Astrocyte (in vitro differentiated cells and primary cell): ENCODE data around the gene SLC4A8. TPM values are rescaled to one million over a fixed set of nuclear protein-coding genes. Genes with fewer than 3 reads are reported as not detected.

Experiments
- DNase-seq: peaks from one replicate; pipeline ENCODE4 v3.0.0-alpha.2; 2010; ENCODE audit warnings: low read depth
- FAIRE-seq: peaks from 2 replicates; lab custom pipeline; 2011; peaks lifted over from hg19 to GRCh38; lab: Jason Lieb, UNC
- H2AFZ ChIP-seq: 2 replicates; pipeline ENCODE4 v1.6.0; 2012; ENCODE audit warnings: low read depth, low read length, inconsistent platforms
- H3K27ac ChIP-seq: 2 replicates; pipeline ENCODE4 v1.5.1; 2011; ENCODE audit warnings: low read depth, low read length, inconsistent platforms
- H3K27me3 ChIP-seq: 2 replicates; pipeline ENCODE4 v1.6.0; 2011; ENCODE audit warnings: low read length, inconsistent platforms; ENCODE audit not compliant: insufficient read depth
- H3K36me3 ChIP-seq: 2 replicates; pipeline ENCODE4 v1.5.1; 2011; ENCODE audit warnings: low read length, inconsistent platforms; ENCODE audit not compliant: insufficient read depth
- H3K4me1 ChIP-seq: 2 replicates; pipeline ENCODE4 v1.5.1; 2011; ENCODE audit warnings: low read length, inconsistent platforms; ENCODE audit not compliant: insufficient read depth
- H3K4me2 ChIP-seq: 2 replicates; pipeline ENCODE4 v1.6.0; 2012; ENCODE audit warnings: low read length, inconsistent platforms
- H3K4me3 ChIP-seq: 2 replicates; pipeline ENCODE4 v1.5.1; 2011; ENCODE audit warnings: low read depth, mild to moderate bottlenecking, low read length, inconsistent platforms; ENCODE audit not compliant: insufficient read depth
- H3K79me2 ChIP-seq: 2 replicates; pipeline ENCODE4 v1.6.0; 2012; ENCODE audit warnings: mild to moderate bottlenecking, low read length, inconsistent platforms; ENCODE audit not compliant: insufficient read depth
- H3K9ac ChIP-seq: 2 replicates; pipeline ENCODE4 v1.6.0; 2012; ENCODE audit warnings: mild to moderate bottlenecking, low read length, inconsistent platforms
- H3K9me3 ChIP-seq: 2 replicates; pipeline ENCODE4 v1.5.1; 2012; ENCODE audit warnings: low read depth, mild to moderate bottlenecking, low read length, inconsistent platforms; ENCODE audit not compliant: insufficient read depth
- H4K20me1 ChIP-seq: 2 replicates; pipeline ENCODE4 v1.6.0; 2012; ENCODE audit warnings: low read length, inconsistent platforms; ENCODE audit not compliant: insufficient read depth
- H3K27ac Mint-ChIP-seq: one replicate; pipeline ENCODE4 v1.8.0; 2021; ENCODE audit warnings: mild to moderate bottlenecking, mixed read lengths; ENCODE audit not compliant: unreplicated experiment
- H3K27me3 Mint-ChIP-seq: one replicate; pipeline ENCODE4 v1.8.0; 2021; ENCODE audit warnings: low read depth, mixed read lengths; ENCODE audit not compliant: unreplicated experiment
- H3K36me3 Mint-ChIP-seq: one replicate; pipeline ENCODE4 v1.8.0; 2021; ENCODE audit warnings: low read depth, mixed read lengths; ENCODE audit not compliant: unreplicated experiment
- H3K4me1 Mint-ChIP-seq: one replicate; pipeline ENCODE4 v1.8.0; 2021; ENCODE audit warnings: low read depth, mixed read lengths; ENCODE audit not compliant: unreplicated experiment
- H3K4me3 Mint-ChIP-seq: one replicate; pipeline ENCODE4 v1.8.0; 2021; ENCODE audit warnings: mild to moderate bottlenecking, moderate library complexity, mixed read lengths; ENCODE audit not compliant: unreplicated experiment
- H3K9me3 Mint-ChIP-seq: one replicate; pipeline ENCODE4 v1.8.0; 2021; ENCODE audit warnings: mild to moderate bottlenecking, mixed read lengths; ENCODE audit not compliant: unreplicated experiment
- EZH2 ChIP-seq: IDR thresholded peaks from 2 replicates; pipeline ENCODE4 v1.6.1; 2012; ENCODE audit warnings: mild to moderate bottlenecking, low read length, inconsistent platforms; ENCODE audit not compliant: insufficient read depth
- total RNA-seq: library from RNA; stranded (reverse); gene quantifications from 2 replicates; pipeline ENCODE4 v1.2.1, GENCODE V29; 2021
- TF ChIP-seq, protein P1 (sequence below): IDR thresholded peaks from 2 replicates; pipeline ENCODE4 v1.5.1; 2011; ENCODE audit warnings: low read depth, mild to moderate bottlenecking, inconsistent platforms, low read length, moderate library complexity; ENCODE audit not compliant: insufficient read depth

The SLC4A8 gene
- total RNA-seq, 1 donor from 2014 or later: 5.1 TPM

DNA sequence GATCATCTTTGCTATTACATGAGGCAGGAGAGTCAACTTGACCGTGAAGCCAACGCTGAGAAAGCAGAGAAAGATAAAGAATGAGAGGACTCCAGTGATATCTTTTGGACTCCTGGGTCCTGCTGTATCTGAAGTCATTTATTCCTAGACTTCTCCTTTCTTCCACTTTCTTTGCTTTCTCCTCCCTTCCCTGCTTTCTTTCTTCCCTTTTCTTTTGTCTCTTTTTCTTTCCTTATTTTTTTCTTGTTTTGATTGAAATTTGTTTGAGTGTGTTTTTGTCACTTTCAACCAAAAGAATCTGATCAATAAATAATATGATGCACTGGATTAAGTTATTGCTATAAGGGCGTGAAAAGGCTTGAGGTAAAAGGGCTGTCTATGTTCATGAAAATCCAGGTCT lies 20.0 kb upstream of the SLC4A8 start:
- no peaks in the 10 kb centered on the region for H3K4me1 Mint-ChIP-seq
- H3K27ac Mint-ChIP-seq: no peak overlapping the region
- no peaks in the 10 kb centered on the region for H3K9me3 ChIP-seq
- peaks cover 5% of the 10 kb centered on the region for H3K27me3 Mint-ChIP-seq
- no peaks in the 10 kb centered on the region for H3K79me2 ChIP-seq
- peaks cover 4% of the 10 kb centered on the region for H3K4me1 ChIP-seq
- H3K4me3 Mint-ChIP-seq: no peak overlapping the region
- peaks cover 5% of the 10 kb centered on the region for H3K36me3 Mint-ChIP-seq
- H3K9me3 Mint-ChIP-seq: no peaks in the 10 kb centered on the region
- no peaks in the 10 kb centered on the region for H3K36me3 ChIP-seq
- no peak overlapping the region for H3K4me2 ChIP-seq
- H3K27me3 ChIP-seq: no peaks in the 10 kb centered on the region
- H2AFZ ChIP-seq: no peak overlapping the region
- FAIRE-seq (no peak), DNase-seq (no peak)
- TF ChIP-seq, protein P1, sequence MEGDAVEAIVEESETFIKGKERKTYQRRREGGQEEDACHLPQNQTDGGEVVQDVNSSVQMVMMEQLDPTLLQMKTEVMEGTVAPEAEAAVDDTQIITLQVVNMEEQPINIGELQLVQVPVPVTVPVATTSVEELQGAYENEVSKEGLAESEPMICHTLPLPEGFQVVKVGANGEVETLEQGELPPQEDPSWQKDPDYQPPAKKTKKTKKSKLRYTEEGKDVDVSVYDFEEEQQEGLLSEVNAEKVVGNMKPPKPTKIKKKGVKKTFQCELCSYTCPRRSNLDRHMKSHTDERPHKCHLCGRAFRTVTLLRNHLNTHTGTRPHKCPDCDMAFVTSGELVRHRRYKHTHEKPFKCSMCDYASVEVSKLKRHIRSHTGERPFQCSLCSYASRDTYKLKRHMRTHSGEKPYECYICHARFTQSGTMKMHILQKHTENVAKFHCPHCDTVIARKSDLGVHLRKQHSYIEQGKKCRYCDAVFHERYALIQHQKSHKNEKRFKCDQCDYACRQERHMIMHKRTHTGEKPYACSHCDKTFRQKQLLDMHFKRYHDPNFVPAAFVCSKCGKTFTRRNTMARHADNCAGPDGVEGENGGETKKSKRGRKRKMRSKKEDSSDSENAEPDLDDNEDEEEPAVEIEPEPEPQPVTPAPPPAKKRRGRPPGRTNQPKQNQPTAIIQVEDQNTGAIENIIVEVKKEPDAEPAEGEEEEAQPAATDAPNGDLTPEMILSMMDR: no peak
- no peak for TF ChIP-seq EZH2
- H3K4me3 ChIP-seq: no peak overlapping the region
- H3K27ac ChIP-seq: no peak overlapping the region
- H4K20me1 ChIP-seq: no peaks in the 10 kb centered on the region
- H3K9ac ChIP-seq: no peak overlapping the region

DNA sequence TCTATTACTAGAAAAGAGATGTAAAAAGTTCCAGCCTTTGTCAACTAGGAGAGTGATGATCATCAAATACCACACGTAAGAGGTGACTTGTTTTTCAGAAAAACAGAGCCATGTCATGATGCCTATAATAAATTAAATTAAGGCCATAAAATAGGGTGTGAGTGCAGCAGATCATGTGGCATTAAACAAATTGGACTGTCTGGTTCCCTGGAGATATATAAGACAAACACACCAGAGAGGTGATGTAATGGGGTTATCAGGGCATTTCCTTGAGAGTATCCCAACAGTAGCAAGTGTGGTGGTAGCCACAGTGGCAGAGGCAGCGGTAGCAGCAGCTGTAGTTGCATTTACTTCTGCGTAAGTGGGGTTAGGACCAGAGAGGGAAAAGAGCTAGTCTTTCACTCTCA lies 18.8 kb upstream of the SLC4A8 start:
- Histone ChIP-seq H3K27ac (no peak overlapping the region), H3K36me3 (no peaks in the 10 kb centered on the region), H3K4me2 (no peak overlapping the region), H3K9ac (no peak overlapping the region), H3K4me3 (no peak overlapping the region), H3K9me3 (no peaks in the 10 kb centered on the region), H4K20me1 (no peaks in the 10 kb centered on the region), H3K4me1 (peaks cover 4% of the 10 kb centered on the region), H3K27me3 (no peaks in the 10 kb centered on the region), H3K79me2 (no peaks in the 10 kb centered on the region), H2AFZ (no peak overlapping the region)
- Mint-ChIP-seq H3K36me3 (peaks cover 5% of the 10 kb centered on the region), H3K9me3 (no peaks in the 10 kb centered on the region), H3K27me3 (peaks cover 5% of the 10 kb centered on the region), H3K27ac (no peak overlapping the region), H3K4me3 (no peak overlapping the region), H3K4me1 (no peaks in the 10 kb centered on the region)
- TF ChIP-seq, protein P1: no peak
- TF ChIP-seq EZH2: no peak
- DNase-seq: no peak
- no peak for FAIRE-seq

DNA sequence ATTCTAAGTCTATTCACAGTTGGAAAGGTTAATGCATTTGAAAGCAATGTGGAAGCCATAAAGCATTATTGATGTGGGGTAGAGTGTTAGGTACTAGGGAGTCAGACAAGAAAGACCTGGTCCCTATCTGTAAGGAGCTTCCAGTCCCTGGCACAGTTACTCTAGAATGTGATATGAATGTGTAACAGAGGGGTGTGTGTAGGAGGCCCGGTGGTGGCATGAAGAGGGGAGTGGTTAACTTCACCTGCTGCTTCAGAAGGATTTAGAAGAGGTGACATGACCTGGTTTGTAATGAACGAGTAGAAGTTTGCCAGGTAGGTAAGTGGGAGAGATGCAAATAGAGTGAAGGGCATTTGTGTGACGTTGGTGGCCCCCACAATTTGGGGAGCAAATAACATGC lies 18.3 kb upstream of the SLC4A8 start:
- Histone ChIP-seq H3K79me2 (no peaks in the 10 kb centered on the region), H3K9ac (no peak overlapping the region), H3K9me3 (no peaks in the 10 kb centered on the region), H4K20me1 (no peaks in the 10 kb centered on the region), H3K36me3 (no peaks in the 10 kb centered on the region), H3K4me3 (no peak overlapping the region), H3K27me3 (no peaks in the 10 kb centered on the region), H3K4me2 (no peak overlapping the region), H2AFZ (no peak overlapping the region), H3K4me1 (peaks cover 4% of the 10 kb centered on the region), H3K27ac (no peak overlapping the region)
- Mint-ChIP-seq H3K27me3 (peaks cover 5% of the 10 kb centered on the region), H3K36me3 (peaks cover 5% of the 10 kb centered on the region), H3K4me3 (no peak overlapping the region), H3K4me1 (no peaks in the 10 kb centered on the region), H3K27ac (no peak overlapping the region), H3K9me3 (no peaks in the 10 kb centered on the region)
- TF ChIP-seq EZH2: no peak
- TF ChIP-seq, protein P1: no peak
- no peak for FAIRE-seq
- no peak for DNase-seq
